IMR-90 (cell line): ENCODE results near the gene PLXNC1. TPM values are rescaled to one million over a fixed set of nuclear protein-coding genes. Genes with fewer than 3 reads are reported as not detected.

Experiments used
- ATAC-seq: fragments of 200-7000 bp; cut with Tn5 transposase; 2 replicates; pipeline ENCODE4 v1.9.1; 2020; ENCODE audit warnings: low read depth, mild to moderate bottlenecking, moderate library complexity
- BruUV-seq: library from RNA; stranded (reverse); fragments of 400-500 nt; replicated peaks from 2 replicates; lab custom pipeline; 2021; lab: Mats Ljungman, UMichigan
- CTCF ChIA-PET: fragments of 300-600 bp; formaldehyde crosslinking; extraction: SDS; loops from one replicate; lab custom pipeline; 2021; ENCODE audit warnings: antibody characterized with exemption; lab: Yijun Ruan, JAX
- POLR2A ChIA-PET: fragments of 300-600 bp; sonication (Branson Sonifier 250); formaldehyde crosslinking; loops from one replicate; lab custom pipeline; 2022; ENCODE audit warnings: antibody characterized with exemption; ENCODE audit not compliant: unreplicated experiment; lab: Charles Lee
- DNase-seq: peaks from one replicate; pipeline ENCODE4 v3.0.0; 2013
- H2AFZ ChIP-seq: replicated peaks from 2 replicates; pipeline ENCODE3; 2013; ENCODE audit warnings: low read length, mild to moderate bottlenecking; ENCODE audit not compliant: poor library complexity
- H2AK5ac ChIP-seq: 2 replicates; pipeline ENCODE4 v1.6.1; 2013; ENCODE audit warnings: low read depth, low read length, inconsistent platforms
- H2AK9ac ChIP-seq: replicated peaks from 2 replicates; pipeline ENCODE3; 2013; ENCODE audit warnings: mild to moderate bottlenecking, low read depth, low read length, moderate library complexity; ENCODE audit not compliant: poor library complexity
- H2BK120ac ChIP-seq: 2 replicates; pipeline ENCODE4 v1.6.1; 2013; ENCODE audit warnings: low read depth, low read length, inconsistent platforms
- H2BK15ac ChIP-seq: 3 replicates; pipeline ENCODE4 v1.6.1; 2013; ENCODE audit warnings: low read depth, low read length, inconsistent platforms
- H2BK20ac ChIP-seq: 2 replicates; pipeline ENCODE4 v1.6.1; 2013; ENCODE audit warnings: low read depth, mild to moderate bottlenecking, inconsistent platforms, low read length, moderate library complexity
- H2BK5ac ChIP-seq: 2 replicates; pipeline ENCODE4 v1.6.1; 2013; ENCODE audit warnings: mild to moderate bottlenecking, low read depth, low read length, inconsistent platforms; ENCODE audit not compliant: poor library complexity, severe bottlenecking
- H3K14ac ChIP-seq: replicated peaks from 2 replicates; pipeline ENCODE4 v1.6.1; 2013; ENCODE audit warnings: low read depth, low read length, inconsistent platforms
- H3K18ac ChIP-seq: 2 replicates; pipeline ENCODE4 v1.6.1; 2013; ENCODE audit warnings: low read depth, low read length, control low read depth
- H3K23ac ChIP-seq: 2 replicates; pipeline ENCODE4 v1.6.1; 2013; ENCODE audit warnings: low read depth, low read length, inconsistent platforms
- H3K27ac ChIP-seq: 2 replicates; pipeline ENCODE4 v1.5.1; 2013; ENCODE audit warnings: mild to moderate bottlenecking, control low read depth, low read length; ENCODE audit not compliant: insufficient read depth
- H3K27me3 ChIP-seq: 2 replicates; pipeline ENCODE4 v1.6.1; 2013; ENCODE audit warnings: low read length; ENCODE audit not compliant: control insufficient read depth, insufficient read depth
- H3K36me3 ChIP-seq: 2 replicates; pipeline ENCODE4 v1.6.1; 2013; ENCODE audit warnings: low read length, mixed read lengths; ENCODE audit not compliant: control insufficient read depth, insufficient read depth
- H3K4ac ChIP-seq: 2 replicates; pipeline ENCODE4 v1.6.1; 2013; ENCODE audit warnings: low read depth, low read length, inconsistent platforms
- H3K4me1 ChIP-seq: 2 replicates; pipeline ENCODE4 v1.6.1; 2013; ENCODE audit warnings: low read length, mixed read lengths; ENCODE audit not compliant: control insufficient read depth, insufficient read depth
- H3K4me2 ChIP-seq: 2 replicates; pipeline ENCODE4 v1.6.1; 2013; ENCODE audit warnings: low read depth, mild to moderate bottlenecking, control low read depth, low read length, moderate library complexity
- H3K4me3 ChIP-seq: 2 replicates; pipeline ENCODE4 v1.5.1; 2013; ENCODE audit warnings: low read depth, mild to moderate bottlenecking, control low read depth, low read length, moderate library complexity; ENCODE audit not compliant: insufficient read depth
- H3K56ac ChIP-seq: 2 replicates; pipeline ENCODE4 v1.6.1; 2013; ENCODE audit warnings: low read length, inconsistent platforms; ENCODE audit not compliant: insufficient read depth; ENCODE audit errors: extremely low read depth
- H3K79me1 ChIP-seq, 2 experiments: 2 replicates each; pipeline ENCODE4 v1.6.1; 2013; ENCODE audit warnings: low read length in 2 of 2, inconsistent platforms in 1 of 2, low read depth in 1 of 2
- H3K9ac ChIP-seq: 2 replicates; pipeline ENCODE4 v1.6.1; 2013; ENCODE audit warnings: low read depth, low read length, control low read depth
- H3K9me1 ChIP-seq: 2 replicates; pipeline ENCODE4 v1.6.1; 2013; ENCODE audit warnings: low read length, inconsistent platforms; ENCODE audit not compliant: insufficient read depth
- H3K9me3 ChIP-seq: 2 replicates; pipeline ENCODE4 v1.6.1; 2013; ENCODE audit warnings: low read length; ENCODE audit not compliant: control insufficient read depth, insufficient read depth
- H4K20me1 ChIP-seq: 2 replicates; pipeline ENCODE4 v1.6.1; 2013; ENCODE audit warnings: low read length, inconsistent platforms; ENCODE audit not compliant: insufficient read depth
- H4K5ac ChIP-seq: 2 replicates; pipeline ENCODE4 v1.6.1; 2013; ENCODE audit warnings: mild to moderate bottlenecking, low read depth, low read length, control low read depth
- H4K8ac ChIP-seq, 2 experiments: 2 replicates each; pipeline ENCODE4 v1.6.1; 2013; ENCODE audit warnings: low read depth in 2 of 2, low read length in 2 of 2, control low read depth in 1 of 2, inconsistent platforms in 1 of 2
- H4K91ac ChIP-seq: 2 replicates; pipeline ENCODE4 v1.6.1; 2013; ENCODE audit warnings: low read depth, low read length, inconsistent platforms; ENCODE audit not compliant: insufficient read depth
- CHD1 ChIP-seq: IDR thresholded peaks from 2 replicates; pipeline ENCODE4 v1.6.1; 2012; ENCODE audit warnings: low read depth, low read length, improper control_type of control experiment
- FOS ChIP-seq: fragments of 150-350 bp; IDR thresholded peaks from 2 replicates; pipeline ENCODE4 v1.6.1; 2016; ENCODE audit warnings: low read depth, low read length
- MAFK ChIP-seq: IDR thresholded peaks from 2 replicates; pipeline ENCODE4 v1.6.1; 2012; ENCODE audit warnings: low read depth, low read length, improper control_type of control experiment
- MAZ ChIP-seq: IDR thresholded peaks from 2 replicates; pipeline ENCODE4 v1.6.1; 2012; ENCODE audit warnings: low read depth, mild to moderate bottlenecking, low read length, improper control_type of control experiment, moderate library complexity, borderline replicate concordance
- NFE2L2 ChIP-seq: fragments of 150-350 bp; IDR thresholded peaks from 2 replicates; pipeline ENCODE4 v1.6.1; 2016; ENCODE audit warnings: low read depth, mild to moderate bottlenecking, low read length
- RAD21 ChIP-seq: IDR thresholded peaks from 2 replicates; pipeline ENCODE4 v1.6.1; 2012; ENCODE audit warnings: low read length, improper control_type of control experiment
- RFX5 ChIP-seq: IDR thresholded peaks from 2 replicates; pipeline ENCODE4 v1.8.0; 2012; ENCODE audit warnings: low read depth, mild to moderate bottlenecking, low read length, moderate library complexity
- SMC3 ChIP-seq: fragments of 150-350 bp; IDR thresholded peaks from 2 replicates; pipeline ENCODE4 v1.6.1; 2016; ENCODE audit warnings: low read depth, mild to moderate bottlenecking, antibody characterized with exemption, low read length, moderate library complexity
- WGBS, 2 experiments: methylation state at CpG; one replicate each; pipeline versions ENCODE4 v1.1.5 to v1.1.7; 2013; ENCODE audit warnings: missing lambda C conversion rate in 2 of 2; ENCODE audit not compliant: insufficient read length in 1 of 2; ENCODE audit errors: extremely low coverage in 2 of 2; 5-methylcytosine and 5-hydroxymethylcytosine counted together
- dilution Hi-C: fragments of 300-500 bp; cut with HindIII; formaldehyde crosslinking; loops from one replicate; pipeline ENCODE4 v1.14.3; 2018; ENCODE audit warnings: low sequenced_read_pairs; ENCODE audit not compliant: unreplicated experiment
- in situ Hi-C: fragments of 300-500 bp; cut with MboI; formaldehyde crosslinking; loops from 3 replicates; pipeline ENCODE4 v1.14.3; 2019; ENCODE audit warnings: low sequenced_read_pairs, inconsistent platforms, mixed read lengths
- intact Hi-C: fragments of 100-400 bp; cut with micrococcal nuclease; formaldehyde crosslinking; loops from 2 replicates; pipeline ENCODE4 v1.10.0; 2022
- polyA plus RNA-seq, 3 experiments: library from polyadenylated mRNA; depleted of rRNA; stranded (reverse); fragments of >200 nt; gene quantifications; 2 replicates each; pipeline ENCODE4 v1.2.3, GENCODE V29; 2012; ENCODE audit warnings: low replicate concordance in 1 of 3
- total RNA-seq: library from RNA; depleted of rRNA; stranded (reverse); fragments of >200 nt; gene quantifications from 2 replicates; pipeline ENCODE4 v1.2.3, GENCODE V29; 2012
- TF ChIP-seq, protein P1 (sequence below): fragments of 150-350 bp; IDR thresholded peaks from 2 replicates; pipeline ENCODE4 v1.6.1; 2017; ENCODE audit warnings: mild to moderate bottlenecking, antibody characterized with exemption, low read length, low read depth

PLXNC1 gene
- total and polyA plus RNA-seq, 2 of the 4 experiments (the other 2 are of a cell fraction), result 1.0 to 1.6 TPM

DNA sequence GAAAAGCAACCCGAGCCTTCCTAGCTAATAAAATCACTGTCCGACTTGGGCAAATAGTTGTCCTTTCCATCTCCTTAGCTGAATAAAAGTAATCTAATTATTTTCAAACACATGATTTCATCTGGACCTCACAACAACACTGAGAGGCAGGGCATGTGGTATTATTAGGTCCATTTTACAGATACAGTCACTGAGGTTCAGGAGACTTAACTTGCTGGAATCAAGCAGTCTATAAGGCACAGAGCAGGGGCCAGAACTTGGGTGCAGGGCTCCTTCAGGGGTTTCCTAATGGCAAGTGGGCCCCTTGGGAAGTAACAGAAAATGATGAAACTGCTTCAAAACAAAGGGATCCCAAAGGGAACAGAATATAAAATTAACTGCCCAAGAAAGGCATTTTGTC is 15.5 kb downstream of the PLXNC1 start:
- Histone ChIP-seq H3K9me3 (no peaks in the 10 kb centered on the region), H3K18ac (no peak overlapping the region), H4K5ac (no peak overlapping the region), H3K4me2 (no peak overlapping the region), H3K27me3 (peaks cover 44% of the 10 kb centered on the region), H3K4me1 (no peaks in the 10 kb centered on the region), H3K9ac (no peak overlapping the region), H3K27ac (no peak overlapping the region), H2BK120ac (no peak overlapping the region), H4K20me1 (no peaks in the 10 kb centered on the region), H3K36me3 (no peaks in the 10 kb centered on the region), H3K4ac (no peak overlapping the region), H2BK15ac (no peak overlapping the region), H3K79me1 (no peaks in the 10 kb centered on the region), H3K23ac (no peak overlapping the region), H2AK9ac (no peak overlapping the region), H4K91ac (no peak overlapping the region), H2AFZ (no peak overlapping the region), H3K56ac (no peak overlapping the region), H3K14ac (no peak overlapping the region), H2BK20ac (no peak overlapping the region), H3K9me1 (no peaks in the 10 kb centered on the region), H3K4me3 (no peak overlapping the region), H2AK5ac (no peak overlapping the region), H4K8ac (no peak overlapping the region), H2BK5ac (no peak overlapping the region)
- in situ Hi-C loops (no loop called here), intact Hi-C loops (no loop called here), dilution Hi-C loops (no loop called here)
- no peak for TF ChIP-seq CHD1
- TF ChIP-seq, protein P1, sequence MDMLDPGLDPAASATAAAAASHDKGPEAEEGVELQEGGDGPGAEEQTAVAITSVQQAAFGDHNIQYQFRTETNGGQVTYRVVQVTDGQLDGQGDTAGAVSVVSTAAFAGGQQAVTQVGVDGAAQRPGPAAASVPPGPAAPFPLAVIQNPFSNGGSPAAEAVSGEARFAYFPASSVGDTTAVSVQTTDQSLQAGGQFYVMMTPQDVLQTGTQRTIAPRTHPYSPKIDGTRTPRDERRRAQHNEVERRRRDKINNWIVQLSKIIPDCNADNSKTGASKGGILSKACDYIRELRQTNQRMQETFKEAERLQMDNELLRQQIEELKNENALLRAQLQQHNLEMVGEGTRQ, result no peak
- TF ChIP-seq FOS, result no peak
- TF ChIP-seq MAZ, result no peak
- no peak for TF ChIP-seq MAFK
- TF ChIP-seq RFX5, result no peak
- TF ChIP-seq SMC3, result no peak
- TF ChIP-seq RAD21, result no peak
- no peak for TF ChIP-seq NFE2L2
- no TSS peak for BruUV-seq
- ATAC-seq (no peak), DNase-seq (no peak)
- no CpG with 5 or more reads among the region's 2 CpGs for WGBS, 2 experiments
- CTCF ChIA-PET, result no interaction called here
- POLR2A ChIA-PET, result no interaction called here
